H1 (cell line): Measurements from ENCODE around the gene UMAD1. TPM values are rescaled to one million over a fixed set of nuclear protein-coding genes. Genes with fewer than 3 reads are reported as not detected.
"Not testable (repeated sequence)": the region's sequence is repeated elsewhere in the genome, so short reads cannot be mapped to it uniquely, and the experiment has no call there.

ENCODE experiments used
- CTCF ChIA-PET: fragments of 300-600 bp; sonication (Branson Sonifier 250); formaldehyde crosslinking; loops from one replicate; lab custom pipeline; 2021; ENCODE audit not compliant: partially characterized antibody; lab: Charles Lee
- POLR2A ChIA-PET: fragments of 300-600 bp; sonication (Branson Sonifier 250); formaldehyde crosslinking; loops from one replicate; lab custom pipeline; 2021; ENCODE audit warnings: inconsistent platforms; ENCODE audit not compliant: partially characterized antibody; lab: Charles Lee
- DNase-seq, 2 experiments: peaks; one replicate each; pipeline versions ENCODE4 v3.0.0 to v3.0.0-alpha.2; 2010 to 2022; ENCODE audit warnings: low spot score in 2 of 2, low read depth in 1 of 2, mixed read lengths in 1 of 2
- FAIRE-seq: peaks from 2 replicates; lab custom pipeline; 2011; peaks lifted over from hg19 to GRCh38; lab: Jason Lieb, UNC
- H2AFZ ChIP-seq: 2 replicates; pipeline ENCODE4 v1.8.1; 2012; ENCODE audit warnings: low read length, inconsistent platforms
- H2AK5ac ChIP-seq: 2 replicates; pipeline ENCODE4 v1.6.1; 2013; ENCODE audit warnings: low read depth, low read length
- H2BK120ac ChIP-seq: replicated peaks from 2 replicates; pipeline ENCODE3; 2013; ENCODE audit warnings: low read depth, low read length, inconsistent platforms
- H2BK12ac ChIP-seq: 2 replicates; pipeline ENCODE4 v1.6.1; 2013; ENCODE audit warnings: low read depth, low read length
- H2BK15ac ChIP-seq: 2 replicates; pipeline ENCODE4 v1.6.1; 2013; ENCODE audit warnings: low read length
- H2BK20ac ChIP-seq: 2 replicates; pipeline ENCODE4 v1.6.1; 2013; ENCODE audit warnings: low read length
- H2BK5ac ChIP-seq: 2 replicates; pipeline ENCODE4 v1.6.1; 2013; ENCODE audit warnings: low read depth, low read length
- H3K14ac ChIP-seq: 2 replicates; pipeline ENCODE4 v1.6.1; 2013; ENCODE audit warnings: inconsistent platforms; ENCODE audit not compliant: insufficient read length
- H3K18ac ChIP-seq: 2 replicates; pipeline ENCODE4 v1.6.1; 2013; ENCODE audit warnings: low read length; ENCODE audit errors: extremely low read depth
- H3K23ac ChIP-seq: 2 replicates; pipeline ENCODE4 v1.6.1; 2013; ENCODE audit warnings: inconsistent platforms; ENCODE audit not compliant: insufficient read length
- H3K23me2 ChIP-seq: 2 replicates; pipeline ENCODE4 v1.6.1; 2013; ENCODE audit warnings: low read depth, low read length
- H3K27ac ChIP-seq: 2 replicates; pipeline ENCODE4 v1.6.1; 2011; ENCODE audit warnings: low read depth, low read length, inconsistent platforms
- H3K27me3 ChIP-seq, 4 experiments: replicated peaks in 1 of 4; 1 replicate in 1 of 4; 2 replicates in 3 of 4; pipeline versions ENCODE4 v1.6.1 to v1.8.1; 2011 to 2013; ENCODE audit warnings: low read length in 3 of 4, mild to moderate bottlenecking in 3 of 4, inconsistent platforms in 2 of 4, mixed read lengths in 2 of 4, moderate library complexity in 1 of 4; ENCODE audit not compliant: control insufficient read depth in 3 of 4, insufficient read depth in 3 of 4; ENCODE audit errors: extremely low read depth in 1 of 4
- H3K36me3 ChIP-seq, 4 experiments: 2 replicates each; pipeline versions ENCODE4 v1.6.1 to v1.8.1; 2011 to 2013; ENCODE audit warnings: mild to moderate bottlenecking in 4 of 4, low read length in 3 of 4, moderate library complexity in 2 of 4, control low read depth in 1 of 4, inconsistent platforms in 1 of 4; ENCODE audit not compliant: insufficient read depth in 4 of 4, control insufficient read depth in 2 of 4
- H3K4ac ChIP-seq: replicated peaks from 2 replicates; pipeline ENCODE3; 2013; ENCODE audit warnings: low read length, low read depth, mixed read lengths, inconsistent platforms; ENCODE audit not compliant: insufficient read length
- H3K4me1 ChIP-seq, 4 experiments: replicated peaks in 1 of 4; 1 replicate in 1 of 4; 2 replicates in 3 of 4; pipeline versions ENCODE4 v1.6.1 to v1.8.1; 2011 to 2013; ENCODE audit warnings: low read length in 3 of 4, inconsistent platforms in 2 of 4, mixed read lengths in 1 of 4; ENCODE audit not compliant: insufficient read depth in 4 of 4, control insufficient read depth in 3 of 4
- H3K4me2 ChIP-seq, 2 experiments: 2 replicates each; pipeline versions ENCODE4 v1.6.1 to v1.8.1; 2011 to 2013; ENCODE audit warnings: low read depth in 2 of 2, low read length in 2 of 2, control low read depth in 1 of 2, inconsistent platforms in 1 of 2, mild to moderate bottlenecking in 1 of 2; ENCODE audit not compliant: insufficient read depth in 1 of 2
- H3K4me3 ChIP-seq, 4 experiments: fragments of 200-600, 300-600 bp in 1 of 4; sonication (generic), shearing (Covaris generic), sonication (Bioruptor Twin) in 1 of 4; 2 replicates each; pipeline versions ENCODE4 v1.5.1 to v1.8.1; 2011 to 2016; ENCODE audit warnings: low read length in 4 of 4, low read depth in 3 of 4, control low read depth in 2 of 4, inconsistent platforms in 2 of 4, mild to moderate bottlenecking in 2 of 4, mixed read lengths in 1 of 4, moderate library complexity in 1 of 4; ENCODE audit not compliant: insufficient read depth in 2 of 4; ENCODE audit errors: extremely low read depth in 1 of 4
- H3K56ac ChIP-seq: replicated peaks from 2 replicates; pipeline ENCODE3; 2013; ENCODE audit warnings: low read depth, mild to moderate bottlenecking, mixed read lengths, low read length, inconsistent platforms; ENCODE audit not compliant: insufficient read length
- H3K79me1 ChIP-seq: 2 replicates; pipeline ENCODE4 v1.6.1; 2013; ENCODE audit warnings: low read depth, low read length, control low read depth
- H3K79me2 ChIP-seq, 2 experiments: 2 replicates each; pipeline versions ENCODE4 v1.6.1 to v1.8.1; 2012 to 2013; ENCODE audit warnings: low read length in 2 of 2, mild to moderate bottlenecking in 2 of 2, inconsistent platforms in 1 of 2; ENCODE audit not compliant: insufficient read depth in 2 of 2, control insufficient read depth in 1 of 2
- H3K9ac ChIP-seq, 4 experiments: replicated peaks in 1 of 4; 1 replicate in 1 of 4; 2 replicates in 3 of 4; pipeline versions ENCODE4 v1.6.1 to v1.8.1; 2011 to 2013; ENCODE audit warnings: low read depth in 3 of 4, low read length in 3 of 4, control low read depth in 2 of 4, mild to moderate bottlenecking in 2 of 4, moderate library complexity in 2 of 4, inconsistent platforms in 1 of 4; ENCODE audit errors: extremely low read depth in 1 of 4
- H3K9me3 ChIP-seq, 2 experiments: 2 replicates each; pipeline versions ENCODE4 v1.6.1 to v1.8.1; 2012 to 2013; ENCODE audit warnings: mild to moderate bottlenecking in 2 of 2, moderate library complexity in 2 of 2, control low read depth in 1 of 2, inconsistent platforms in 1 of 2, low read depth in 1 of 2, low read length in 1 of 2, mixed read lengths in 1 of 2; ENCODE audit not compliant: insufficient read depth in 2 of 2
- H4K20me1 ChIP-seq, 2 experiments: replicated peaks in 1 of 2; 2 replicates each; pipeline versions ENCODE3 to v1.8.1; 2011 to 2013; ENCODE audit warnings: inconsistent platforms in 2 of 2, low read length in 2 of 2, mild to moderate bottlenecking in 1 of 2; ENCODE audit not compliant: insufficient read depth in 2 of 2, control insufficient read depth in 1 of 2
- H4K5ac ChIP-seq: 2 replicates; pipeline ENCODE4 v1.6.1; 2013; ENCODE audit warnings: low read length, low read depth, mixed read lengths, inconsistent platforms; ENCODE audit not compliant: insufficient read length
- H4K8ac ChIP-seq: 2 replicates; pipeline ENCODE4 v1.8.0; 2013; ENCODE audit warnings: mild to moderate bottlenecking, moderate library complexity, low read length, inconsistent platforms; ENCODE audit not compliant: insufficient read depth; ENCODE audit errors: extremely low read depth
- H4K91ac ChIP-seq: replicated peaks from 2 replicates; pipeline ENCODE3; 2013; ENCODE audit warnings: low read length, mixed read lengths, inconsistent platforms; ENCODE audit not compliant: insufficient read length
- CHD1 ChIP-seq: IDR thresholded peaks from 2 replicates; pipeline ENCODE4 v1.6.1; 2012; ENCODE audit warnings: low read depth, low read length, improper control_type of control experiment
- CTCF ChIP-seq, 3 experiments: IDR thresholded peaks; 1 replicate in 2 of 3; 2 replicates in 1 of 3; pipeline versions ENCODE4 v1.5.1 to v1.6.1; 2011; ENCODE audit warnings: low read length in 3 of 3, mild to moderate bottlenecking in 3 of 3, inconsistent platforms in 2 of 3, low read depth in 1 of 3, moderate library complexity in 1 of 3; ENCODE audit not compliant: insufficient read depth in 1 of 3; ENCODE audit errors: control extremely low read depth in 1 of 3
- GABPA ChIP-seq: IDR thresholded peaks from 2 replicates; pipeline ENCODE4 v1.6.1; 2011; ENCODE audit warnings: mild to moderate bottlenecking, low read length, moderate library complexity, borderline replicate concordance; ENCODE audit not compliant: insufficient read depth
- WGBS, 2 experiments: shearing (Covaris generic) in 1 of 2; methylation state at CpG; one replicate each; pipeline versions ENCODE4 v1.1.6 to v1.1.7; 2013 to 2015; ENCODE audit warnings: low lambda C conversion rate in 2 of 2, mixed read lengths in 2 of 2, inconsistent platforms in 1 of 2, low coverage in 1 of 2, missing lambda C conversion rate in 1 of 2; ENCODE audit not compliant: insufficient replicate concordance in 2 of 2, insufficient coverage in 1 of 2, insufficient read length in 1 of 2; ENCODE audit errors: extremely low coverage in 1 of 2, missing lambda C conversion rate in 1 of 2; 5-methylcytosine and 5-hydroxymethylcytosine counted together
- polyA plus RNA-seq, 7 experiments: library from polyadenylated mRNA; depleted of rRNA in 3 of 7; stranded (reverse) in 5 of 7; unstranded in 2 of 7; fragments of >200 nt in 5 of 7; fragments of 200-250 nt in 2 of 7; gene quantifications; 1 replicate in 5 of 7; 2 replicates in 1 of 7; 4 replicates in 1 of 7; pipeline versions ENCODE4 v1.2.1 to v1.2.3, GENCODE V29; 2011 to 2013; ENCODE audit warnings: missing spikeins in 2 of 7, mixed read lengths in 2 of 7
- total RNA-seq: library from RNA; stranded (reverse); fragmentation: NEBNext Ultra II Directional; extraction: Animal tissue kit (Norgen Biotek cat#: 25700); gene quantifications from 2 replicates; pipeline ENCODE4 v1.2.1, GENCODE V29; 2021

UMAD1 gene
- total and polyA plus RNA-seq, 2 of the 8 experiments (the other 6 are each of a cell fraction or from before 2014, with no cell fraction given) = 10.4 to 12.3 TPM

- TF ChIP-seq GABPA (no peak), CHD1 (no peak), CTCF (IDR thresholded peaks at IDR 0.05; ENCODE audit: control extremely low read depth in 1 of 3, insufficient read depth in 1 of 3, low read depth in 1 of 3, low read length in 3 of 3) (no peak)
- TF ChIP-seq, all 59 proteins: peak for 0
Observed at GRCh38 chr7:7817748-7818147, 177.2 kb downstream of the UMAD1 start (continued).

GRCh38 chr7:7818179-7818578, 177.6 kb downstream of the UMAD1 start:
- H4K91ac ChIP-seq, H2BK120ac ChIP-seq, FAIRE-seq, H3K23me2 ChIP-seq, CTCF ChIA-PET, H2AK5ac ChIP-seq, H3K36me3 ChIP-seq, H3K23ac ChIP-seq, H3K14ac ChIP-seq, H3K79me2 ChIP-seq, H3K27me3 ChIP-seq, H2BK15ac ChIP-seq, H3K27ac ChIP-seq, H2AFZ ChIP-seq, H3K4me3 ChIP-seq, H3K18ac ChIP-seq, H3K4ac ChIP-seq, H3K9ac ChIP-seq, H4K20me1 ChIP-seq, H3K9me3 ChIP-seq, DNase-seq, POLR2A ChIA-PET, H3K56ac ChIP-seq, H2BK5ac ChIP-seq, H2BK20ac ChIP-seq, H3K4me1 ChIP-seq, H2BK12ac ChIP-seq, H4K5ac ChIP-seq, H3K4me2 ChIP-seq, H3K79me1 ChIP-seq, H4K8ac ChIP-seq: not testable (repeated sequence)
- 91% methylated on average over 2 of the region's 2 CpGs; no CpG with 5 or more reads in 1 of the 2 experiments for whole genome bisulfite sequencing, 2 experiments
